Measurements from ENCODE around the gene IER5.
"Not testable (repeated sequence)": the region's sequence is repeated elsewhere in the genome, so short reads cannot be mapped to it uniquely, and the experiment has no call there.

The IER5 gene

DNA sequence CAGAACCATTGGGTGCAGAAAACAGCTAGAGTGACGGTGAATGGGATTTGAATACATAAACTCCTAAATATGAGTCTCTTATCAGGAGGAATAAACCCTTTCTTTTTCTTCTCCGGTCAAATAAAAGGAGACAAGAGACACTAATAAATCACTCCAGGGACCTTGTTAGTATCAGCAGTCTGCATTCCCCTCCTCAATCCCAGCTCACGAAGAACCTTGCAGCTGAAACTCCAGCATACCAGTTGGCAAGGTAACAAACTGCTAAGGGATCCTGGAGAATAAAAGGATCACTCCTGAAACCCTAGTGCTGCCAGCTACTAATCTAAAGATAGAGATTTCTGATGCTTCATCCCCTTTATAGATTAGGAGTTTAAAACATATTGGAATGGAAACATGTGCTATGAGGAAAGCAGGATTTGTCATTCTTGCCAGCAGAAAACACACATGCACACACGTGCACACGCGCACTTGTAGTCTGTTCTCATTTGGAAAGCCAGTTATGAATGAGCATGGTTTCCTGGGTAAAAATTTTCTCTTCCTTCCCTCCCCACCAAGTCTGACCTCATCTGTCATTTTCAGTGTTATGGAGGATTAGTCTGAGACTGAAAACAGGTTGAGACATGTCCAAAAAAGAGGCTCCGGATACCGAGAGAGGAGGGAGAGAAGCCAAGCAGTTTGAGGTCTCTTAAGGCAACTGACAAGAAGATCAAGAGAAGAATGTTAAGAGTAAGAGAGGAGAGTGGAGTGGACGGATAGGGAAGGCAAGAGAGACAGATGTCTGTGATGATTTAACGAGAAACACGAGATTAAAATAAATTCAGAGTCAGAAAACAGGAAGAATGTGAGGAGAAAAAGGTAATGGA is 10.9 kb downstream of the IER5 start:
- peak; percentile 30 for DNase-seq

GRCh38 chr1:181100015-181100905 is 11.8 kb downstream of the IER5 start:
- DNase-seq: peak; percentile 33

- no peak for DNase-seq
These were observed 12.4 kb downstream of the IER5 start for GRCh38 chr1:181100934-181101333.

GRCh38 chr1:181101581-181102226 is 13.2 kb downstream of the IER5 start:
- DNase-seq: no peak

DNA sequence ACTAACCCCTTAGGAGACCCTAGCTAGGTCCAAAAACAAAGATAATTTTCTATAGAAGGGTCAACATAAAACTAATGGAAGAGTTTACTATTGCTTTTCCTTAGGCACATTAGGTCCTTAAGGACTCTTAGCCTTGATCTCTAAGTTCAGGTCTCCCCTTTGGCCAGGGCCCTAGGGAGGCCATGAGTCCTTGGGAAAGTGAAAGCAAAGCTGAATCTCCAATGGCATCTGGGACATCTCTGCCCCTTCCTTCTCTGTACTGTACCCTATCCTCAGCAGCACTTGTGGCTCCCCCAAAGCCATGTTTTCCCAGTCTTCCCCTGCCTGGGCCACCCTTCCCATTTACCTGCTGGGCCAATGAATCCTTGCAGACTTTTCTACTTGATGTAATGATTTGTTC is 14.3 kb downstream of the IER5 start:
- no peak for DNase-seq

GRCh38 chr1:181103399-181103798 is 14.9 kb downstream of the IER5 start:
- DNase-seq: no peak

- no peak for DNase-seq
These were observed 15.7 kb downstream of the IER5 start for GRCh38 chr1:181104042-181104789.

GRCh38 chr1:181104790-181105133 is 16.3 kb downstream of the IER5 start:
- DNase-seq: peak; percentile 57

DNA sequence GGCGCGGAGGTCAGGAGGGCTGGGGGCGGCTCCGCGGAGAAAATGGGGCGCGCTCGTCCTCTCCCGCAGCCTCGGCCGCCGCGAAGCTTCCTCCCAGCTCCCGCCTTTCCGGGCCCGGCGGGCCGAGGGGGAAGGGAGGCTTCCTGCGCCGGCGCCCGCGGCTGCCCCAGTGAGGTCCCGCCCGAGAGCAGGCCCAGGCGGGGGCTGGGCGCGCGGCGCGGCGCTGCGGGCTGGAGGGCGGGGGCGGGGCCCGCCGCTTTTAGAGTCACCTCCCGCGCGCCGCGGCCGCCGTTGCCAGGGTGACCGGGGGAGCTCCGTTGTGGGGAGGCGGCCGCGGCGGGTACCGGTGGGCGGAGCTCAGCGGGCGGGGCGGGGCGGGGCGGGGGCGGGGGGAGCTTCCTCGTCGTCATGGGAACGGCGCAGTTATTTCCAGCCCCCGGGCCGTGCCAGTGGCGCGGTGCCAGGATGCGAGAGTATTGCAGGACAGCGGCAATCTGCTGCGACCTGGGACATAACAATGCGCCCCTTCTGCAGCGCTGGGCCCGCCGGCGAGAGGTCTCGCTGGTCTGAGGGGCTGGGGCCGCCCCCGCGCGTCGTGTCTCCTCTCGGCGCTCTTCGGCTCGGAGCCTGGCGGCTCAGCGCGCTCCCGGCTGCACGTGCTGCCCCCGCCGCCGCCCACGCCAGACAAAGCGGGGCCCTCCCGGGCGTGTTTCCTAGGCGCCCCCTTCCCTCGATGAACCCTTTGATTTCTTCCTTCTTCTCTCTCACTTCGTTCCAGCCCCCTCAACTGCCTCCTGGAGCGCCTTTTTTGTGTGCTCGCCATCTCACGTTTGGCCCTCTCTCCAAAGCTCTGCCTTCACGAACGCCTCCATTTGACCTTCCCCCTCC is 16.9 kb downstream of the IER5 start:
- peak; percentile 91 for DNase-seq

- no peak for DNase-seq
These were observed 17.5 kb downstream of the IER5 start for GRCh38 chr1:181106022-181106312.

GRCh38 chr1:181106479-181106878 is 18.0 kb downstream of the IER5 start:
- no peak for DNase-seq

GRCh38 chr1:181107711-181108110 is 19.2 kb downstream of the IER5 start:
- no peak for DNase-seq

DNA sequence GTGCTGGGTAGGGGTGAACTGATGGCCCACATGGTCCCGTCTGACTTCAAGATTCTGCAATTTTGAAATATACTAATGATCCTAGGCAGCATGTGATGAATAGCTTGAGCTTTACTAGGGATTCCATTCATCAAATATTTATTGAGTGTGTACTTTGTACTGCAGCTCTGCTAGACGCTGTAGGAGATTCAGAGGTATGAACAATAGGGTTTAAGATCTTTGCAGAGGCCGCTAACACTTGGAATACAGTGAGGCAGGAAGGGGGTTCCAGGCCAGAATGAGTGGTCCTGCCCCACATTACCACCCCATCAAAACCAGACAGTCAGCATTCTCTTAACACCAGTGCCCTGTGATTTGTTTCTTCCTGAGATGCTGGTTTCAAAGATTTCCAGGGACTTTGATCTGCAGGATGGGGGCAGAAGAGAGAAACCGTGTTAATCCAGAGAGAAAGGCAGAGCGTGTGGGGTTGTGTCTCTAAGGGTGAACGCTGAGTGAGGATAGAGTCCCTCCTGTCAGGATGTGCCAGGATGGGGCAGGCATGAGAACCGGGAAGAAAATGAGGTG is 19.9 kb downstream of the IER5 start:
- no peak for DNase-seq

DNA sequence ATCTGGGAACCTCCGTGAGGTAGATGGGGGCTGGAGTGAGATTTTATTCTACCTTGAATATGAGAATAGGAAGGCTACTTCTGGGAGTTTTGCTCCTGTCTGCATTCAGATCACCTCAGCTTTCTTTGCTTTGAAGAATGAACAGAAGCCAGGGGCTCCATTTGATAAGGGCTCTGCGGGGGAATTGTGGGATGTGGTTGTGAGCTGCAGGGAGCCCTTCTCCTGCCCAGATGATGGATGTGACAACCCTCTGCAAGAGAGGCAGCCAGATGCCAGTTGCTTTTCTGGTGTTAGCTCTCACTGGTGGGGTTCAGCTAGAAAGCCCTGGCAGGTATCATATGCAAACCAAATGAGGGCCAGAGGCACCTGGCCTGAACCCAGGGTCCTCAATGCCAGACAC is 21.5 kb downstream of the IER5 start:
- DNase-seq: no peak

DNA sequence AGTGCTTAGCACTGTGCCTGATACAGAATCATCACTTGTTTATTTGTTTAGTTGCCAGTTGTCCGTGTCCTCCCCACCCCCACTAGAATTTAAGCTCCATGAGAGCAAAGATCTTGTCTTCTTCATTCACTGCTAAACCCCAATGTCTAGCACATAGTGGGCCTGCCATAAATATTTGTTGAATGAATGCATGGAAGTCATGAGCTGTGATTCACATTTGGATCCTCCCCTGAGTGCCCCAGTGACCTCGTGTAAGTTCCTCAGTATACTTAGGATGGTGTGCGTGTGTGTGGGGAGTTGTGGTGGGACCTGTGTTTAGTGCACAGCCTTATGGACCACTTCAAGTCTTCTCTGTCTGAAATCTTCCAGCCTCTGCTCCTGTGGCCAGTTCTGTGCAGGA is 23.1 kb downstream of the IER5 start:
- no peak for DNase-seq

DNA sequence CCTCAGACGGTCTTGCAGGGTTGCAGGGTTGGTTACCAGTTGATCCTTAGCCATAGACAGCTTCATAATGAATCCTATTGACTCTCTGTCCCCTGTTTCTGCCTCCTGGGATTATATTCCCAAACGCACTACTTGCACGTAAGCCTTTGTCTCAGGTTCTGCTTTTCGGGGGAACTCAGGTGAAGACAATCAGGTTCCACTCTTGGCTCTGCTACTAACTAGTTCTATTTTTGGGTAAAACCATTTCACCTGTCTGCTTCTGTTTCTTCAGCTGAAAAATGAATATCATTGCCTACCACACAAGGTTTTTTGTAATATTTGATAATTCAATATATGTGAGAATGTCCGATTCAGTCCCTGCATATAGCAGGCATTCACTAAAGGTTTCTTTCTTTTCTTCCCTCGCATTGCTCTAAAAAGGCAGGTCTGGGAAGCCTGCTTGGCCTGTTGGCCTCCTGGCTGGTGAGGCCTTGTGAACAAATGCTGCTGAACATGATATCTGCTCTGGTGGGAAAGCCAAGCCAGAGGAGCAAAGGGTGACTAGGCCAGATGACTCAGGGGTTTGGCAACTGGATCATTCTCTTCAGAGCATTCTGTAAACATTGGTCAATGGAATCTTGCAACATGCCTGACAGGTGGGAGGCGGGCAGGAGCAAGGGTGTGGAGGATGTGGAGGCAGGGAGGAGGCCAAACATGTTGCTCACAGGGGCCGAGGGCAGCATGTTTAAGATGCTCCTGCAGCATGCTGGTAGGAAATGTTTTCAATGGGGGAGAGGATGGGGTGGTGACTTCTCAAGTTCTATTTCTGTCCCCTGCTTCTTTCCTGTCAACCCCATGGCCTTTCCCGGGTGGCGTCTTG is 23.8 kb downstream of the IER5 start:
- no peak for DNase-seq

- DNase-seq: no peak
These were observed 24.6 kb downstream of the IER5 start for GRCh38 chr1:181113059-181113641.

DNA sequence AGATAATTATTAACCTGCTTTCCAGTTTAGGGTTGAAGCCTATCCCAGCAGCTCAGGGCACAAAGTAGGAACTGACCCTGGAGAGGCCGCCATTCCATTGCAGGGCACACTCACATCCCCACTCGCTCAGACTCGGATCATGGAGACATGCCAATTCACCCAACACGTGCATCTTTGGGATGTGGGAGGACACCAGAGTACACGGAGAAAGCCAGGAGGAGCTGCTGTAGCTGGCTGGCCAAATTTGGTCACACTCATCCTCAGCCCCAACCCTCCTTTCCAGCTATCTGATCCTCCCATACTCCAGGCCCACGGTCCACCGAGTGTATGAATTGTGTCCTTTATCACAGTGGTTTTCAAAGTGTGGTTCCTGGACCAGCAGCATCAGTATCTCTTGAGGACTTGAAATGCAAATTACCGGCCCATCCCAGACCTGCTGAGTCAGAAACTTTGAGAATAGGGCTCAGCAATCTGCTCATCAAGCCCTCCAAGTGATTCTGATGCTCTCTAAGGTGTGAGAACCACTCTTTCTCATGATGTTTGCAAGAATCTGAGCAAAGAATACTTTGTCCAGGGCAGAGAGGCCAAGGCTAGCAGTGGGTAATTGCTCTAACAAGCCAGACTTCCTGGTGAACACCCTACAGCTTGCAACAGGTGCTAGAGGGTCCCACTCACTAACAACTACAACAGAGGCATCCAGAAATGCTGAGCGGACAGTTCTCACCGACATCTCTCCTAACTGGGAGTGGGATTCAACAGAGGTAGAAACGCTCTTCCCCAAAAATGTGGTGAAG is 26.3 kb downstream of the IER5 start:
- DNase-seq: no peak

DNA sequence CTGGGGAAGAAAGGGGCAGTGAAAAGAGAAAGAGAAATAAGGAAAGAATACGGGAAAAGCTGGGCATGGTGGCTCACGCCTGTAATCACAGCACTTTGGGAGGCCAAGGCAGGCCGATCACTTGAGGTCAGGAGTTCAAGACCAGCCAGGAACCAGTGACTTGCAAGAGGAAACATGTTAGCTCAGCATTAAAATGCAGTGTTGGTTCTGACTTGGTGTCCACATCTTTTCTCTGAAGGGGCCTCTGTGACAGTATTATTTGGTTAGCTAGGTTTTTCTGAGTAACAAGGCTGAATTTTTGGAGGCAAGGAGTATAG is 26.8 kb downstream of the IER5 start:
- no peak for DNase-seq

- DNase-seq: not testable (repeated sequence)
These were observed 27.5 kb downstream of the IER5 start for GRCh38 chr1:181115971-181116370.
